HepG2 (cell line): ENCODE measurements around the gene ABHD17C. TPM values are rescaled to one million over a fixed set of nuclear protein-coding genes. Genes with fewer than 3 reads are reported as not detected.
A peak's percentile ranks its signal among the peaks of the same experiment; 100 is the strongest.

ENCODE experiments used
- ATF1 ChIP-seq: IDR thresholded peaks from 2 replicates; pipeline ENCODE4 v1.6.1; 2016; ENCODE audit warnings: mild to moderate bottlenecking, control low read depth
- KDM2A ChIP-seq: sonication (generic); formaldehyde crosslinking; IDR thresholded peaks from 2 replicates; pipeline ENCODE4 v1.4.0; 2020; ENCODE audit warnings: low read depth, missing genetic modification reagents, borderline replicate concordance
- KLF11 ChIP-seq: IDR thresholded peaks from 2 replicates; pipeline ENCODE4 v1.6.1; 2016; ENCODE audit warnings: missing compliant biosample characterization
- MAF1 ChIP-seq: sonication (generic); formaldehyde crosslinking; IDR thresholded peaks from 2 replicates; pipeline ENCODE4 v1.5.0; 2020; ENCODE audit warnings: missing genetic modification reagents, borderline replicate concordance
- PCBP2 ChIP-seq: fragments of 200-400 bp; formaldehyde crosslinking; optimal IDR thresholded peaks from 2 replicates; pipeline ENCODE3; 2018; ENCODE audit warnings: low read length, low read depth; ENCODE audit not compliant: poor library complexity, severe bottlenecking
- PHF5A ChIP-seq: IDR thresholded peaks from one replicate; pipeline ENCODE4 v1.6.1; 2018; ENCODE audit warnings: low read depth, missing genetic modification reagents; ENCODE audit not compliant: unreplicated experiment
- POLR2AphosphoS2 ChIP-seq: IDR thresholded peaks from 2 replicates; pipeline ENCODE4 v1.6.1; 2011; ENCODE audit warnings: low read depth, low read length, improper control_type of control experiment
- RCOR2 ChIP-seq: IDR thresholded peaks from 2 replicates; pipeline ENCODE4 v1.6.1; 2016; ENCODE audit warnings: missing biosample characterization, missing genetic modification reagents
- TRIM24 ChIP-seq: sonication (generic); formaldehyde crosslinking; IDR thresholded peaks from 2 replicates; pipeline ENCODE4 v1.8.0; 2022; ENCODE audit warnings: mild to moderate bottlenecking, missing genetic modification reagents
- ZNF256 ChIP-seq: sonication (generic); formaldehyde crosslinking; conservative IDR thresholded peaks from 2 replicates; pipeline ENCODE4 v1.4.0; 2020; ENCODE audit warnings: missing genetic modification reagents
- ZNF501 ChIP-seq: sonication (generic); formaldehyde crosslinking; IDR thresholded peaks from 2 replicates; pipeline ENCODE4 v1.5.1; 2020; ENCODE audit warnings: mild to moderate bottlenecking, moderate library complexity, missing genetic modification reagents
- polyA plus RNA-seq, 8 experiments: library from polyadenylated mRNA; depleted of rRNA in 3 of 8; stranded (reverse) in 7 of 8; unstranded in 1 of 8; fragments of >200 nt; fragmentation: Illumina TruSeq in 4 of 8; extraction: Trizol in 4 of 8; gene quantifications; 2 replicates each; pipeline versions ENCODE4 v1.2.1 to v1.2.3, GENCODE V29; 2011 to 2016; ENCODE audit warnings: low read depth in 4 of 8, missing spikeins in 1 of 8, mixed read lengths in 1 of 8; ENCODE audit not compliant: insufficient read depth in 1 of 8
- total RNA-seq, 5 experiments: library from RNA; depleted of rRNA; stranded (reverse); fragments of >200 nt; fragmentation: Illumina TruSeq; extraction: Trizol; gene quantifications; 2 replicates each; pipeline ENCODE4 v1.2.3, GENCODE V29; 2016; ENCODE audit warnings: low read depth in 1 of 5
- TF ChIP-seq, protein P1 (sequence below), 2 experiments: fragments of 450-650 bp in 1 of 2; sonication (generic) in 1 of 2; formaldehyde crosslinking in 1 of 2; IDR thresholded peaks; 2 replicates each; pipeline versions ENCODE4 v1.6.1 to v1.8.0; 2016 to 2022; ENCODE audit warnings: antibody characterized with exemption in 1 of 2, mild to moderate bottlenecking in 1 of 2, missing genetic modification reagents in 1 of 2
- TF ChIP-seq, protein P2 (sequence below): sonication (generic); formaldehyde crosslinking; IDR thresholded peaks from 2 replicates; pipeline ENCODE4 v1.8.0; 2022; ENCODE audit warnings: mild to moderate bottlenecking, missing genetic modification reagents; ENCODE audit not compliant: insufficient replicate concordance
- TF ChIP-seq, protein P3 (sequence below): sonication (generic); formaldehyde crosslinking; IDR thresholded peaks from 2 replicates; pipeline ENCODE4 v1.4.0; 2020; ENCODE audit warnings: mild to moderate bottlenecking, missing genetic modification reagents

ABHD17C gene
- total and polyA plus RNA-seq, 2 of the 13 experiments (the other 11 are each of a cell fraction or from before 2014, with no cell fraction given): 2.9 to 3.9 TPM

DNA sequence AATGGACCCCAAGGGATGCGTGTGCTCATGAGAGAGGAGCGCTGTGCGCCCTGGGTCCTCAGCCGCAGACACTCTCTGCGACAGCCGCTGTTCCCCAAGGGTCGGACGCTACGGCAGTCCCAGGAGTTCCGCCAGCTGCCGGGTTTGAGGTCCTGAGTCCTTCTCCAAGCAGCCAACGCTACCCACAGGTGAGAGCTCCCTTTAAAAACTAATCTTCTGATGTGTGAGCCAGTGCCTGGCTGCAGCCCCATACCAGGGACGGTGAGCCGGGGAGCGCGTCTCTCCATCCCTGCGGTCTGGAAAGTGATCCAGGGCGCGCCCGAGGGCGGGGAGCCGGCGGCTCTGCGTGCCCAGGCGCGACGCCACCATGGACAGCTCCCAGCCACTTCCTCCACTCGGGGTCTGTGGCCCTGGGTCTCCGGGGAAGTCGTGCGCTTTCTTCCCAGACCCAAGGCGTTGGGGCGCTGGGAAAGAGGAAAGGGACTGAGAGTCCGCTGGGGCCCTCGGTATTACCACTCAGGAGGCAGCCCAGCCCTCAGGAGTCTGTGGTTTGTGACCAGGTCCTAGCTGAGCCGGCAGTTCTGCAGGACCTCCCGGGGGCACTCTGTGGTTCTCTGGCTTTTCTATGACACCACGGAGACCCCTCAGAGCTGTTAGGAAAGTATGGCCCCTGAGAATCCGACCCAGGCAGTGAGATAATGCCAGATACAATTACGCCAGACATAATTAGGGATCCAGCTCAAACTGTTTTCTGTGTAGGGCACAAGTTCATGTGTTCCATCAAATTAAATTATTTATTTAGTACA, 85.5 kb downstream of the ABHD17C start (continued):
- TF ChIP-seq, protein P1, sequence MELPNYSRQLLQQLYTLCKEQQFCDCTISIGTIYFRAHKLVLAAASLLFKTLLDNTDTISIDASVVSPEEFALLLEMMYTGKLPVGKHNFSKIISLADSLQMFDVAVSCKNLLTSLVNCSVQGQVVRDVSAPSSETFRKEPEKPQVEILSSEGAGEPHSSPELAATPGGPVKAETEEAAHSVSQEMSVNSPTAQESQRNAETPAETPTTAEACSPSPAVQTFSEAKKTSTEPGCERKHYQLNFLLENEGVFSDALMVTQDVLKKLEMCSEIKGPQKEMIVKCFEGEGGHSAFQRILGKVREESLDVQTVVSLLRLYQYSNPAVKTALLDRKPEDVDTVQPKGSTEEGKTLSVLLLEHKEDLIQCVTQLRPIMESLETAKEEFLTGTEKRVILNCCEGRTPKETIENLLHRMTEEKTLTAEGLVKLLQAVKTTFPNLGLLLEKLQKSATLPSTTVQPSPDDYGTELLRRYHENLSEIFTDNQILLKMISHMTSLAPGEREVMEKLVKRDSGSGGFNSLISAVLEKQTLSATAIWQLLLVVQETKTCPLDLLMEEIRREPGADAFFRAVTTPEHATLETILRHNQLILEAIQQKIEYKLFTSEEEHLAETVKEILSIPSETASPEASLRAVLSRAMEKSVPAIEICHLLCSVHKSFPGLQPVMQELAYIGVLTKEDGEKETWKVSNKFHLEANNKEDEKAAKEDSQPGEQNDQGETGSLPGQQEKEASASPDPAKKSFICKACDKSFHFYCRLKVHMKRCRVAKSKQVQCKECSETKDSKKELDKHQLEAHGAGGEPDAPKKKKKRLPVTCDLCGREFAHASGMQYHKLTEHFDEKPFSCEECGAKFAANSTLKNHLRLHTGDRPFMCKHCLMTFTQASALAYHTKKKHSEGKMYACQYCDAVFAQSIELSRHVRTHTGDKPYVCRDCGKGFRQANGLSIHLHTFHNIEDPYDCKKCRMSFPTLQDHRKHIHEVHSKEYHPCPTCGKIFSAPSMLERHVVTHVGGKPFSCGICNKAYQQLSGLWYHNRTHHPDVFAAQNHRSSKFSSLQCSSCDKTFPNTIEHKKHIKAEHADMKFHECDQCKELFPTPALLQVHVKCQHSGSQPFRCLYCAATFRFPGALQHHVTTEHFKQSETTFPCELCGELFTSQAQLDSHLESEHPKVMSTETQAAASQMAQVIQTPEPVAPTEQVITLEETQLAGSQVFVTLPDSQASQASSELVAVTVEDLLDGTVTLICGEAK (IDR thresholded peaks at IDR 0.05): no peak
- TF ChIP-seq, protein P1 (CRISPR knock-in tag; IDR thresholded peaks at IDR 0.05): peak; percentile 72; the same call in 1 of the 2 replicates
- TF ChIP-seq ZNF256 (CRISPR knock-in tag): peak; percentile 97
- TF ChIP-seq KDM2A: peak; percentile 92
- TF ChIP-seq PHF5A (CRISPR knock-in tag): no peak
- TF ChIP-seq PCBP2: no peak
- peak; percentile 88; the same call in 1 of the 2 replicates for TF ChIP-seq MAF1
- TF ChIP-seq, protein P2, sequence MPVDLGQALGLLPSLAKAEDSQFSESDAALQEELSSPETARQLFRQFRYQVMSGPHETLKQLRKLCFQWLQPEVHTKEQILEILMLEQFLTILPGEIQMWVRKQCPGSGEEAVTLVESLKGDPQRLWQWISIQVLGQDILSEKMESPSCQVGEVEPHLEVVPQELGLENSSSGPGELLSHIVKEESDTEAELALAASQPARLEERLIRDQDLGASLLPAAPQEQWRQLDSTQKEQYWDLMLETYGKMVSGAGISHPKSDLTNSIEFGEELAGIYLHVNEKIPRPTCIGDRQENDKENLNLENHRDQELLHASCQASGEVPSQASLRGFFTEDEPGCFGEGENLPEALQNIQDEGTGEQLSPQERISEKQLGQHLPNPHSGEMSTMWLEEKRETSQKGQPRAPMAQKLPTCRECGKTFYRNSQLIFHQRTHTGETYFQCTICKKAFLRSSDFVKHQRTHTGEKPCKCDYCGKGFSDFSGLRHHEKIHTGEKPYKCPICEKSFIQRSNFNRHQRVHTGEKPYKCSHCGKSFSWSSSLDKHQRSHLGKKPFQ (CRISPR knock-in tag): no peak
- no peak for TF ChIP-seq ATF1 (CRISPR knock-in tag)
- TF ChIP-seq, protein P3, sequence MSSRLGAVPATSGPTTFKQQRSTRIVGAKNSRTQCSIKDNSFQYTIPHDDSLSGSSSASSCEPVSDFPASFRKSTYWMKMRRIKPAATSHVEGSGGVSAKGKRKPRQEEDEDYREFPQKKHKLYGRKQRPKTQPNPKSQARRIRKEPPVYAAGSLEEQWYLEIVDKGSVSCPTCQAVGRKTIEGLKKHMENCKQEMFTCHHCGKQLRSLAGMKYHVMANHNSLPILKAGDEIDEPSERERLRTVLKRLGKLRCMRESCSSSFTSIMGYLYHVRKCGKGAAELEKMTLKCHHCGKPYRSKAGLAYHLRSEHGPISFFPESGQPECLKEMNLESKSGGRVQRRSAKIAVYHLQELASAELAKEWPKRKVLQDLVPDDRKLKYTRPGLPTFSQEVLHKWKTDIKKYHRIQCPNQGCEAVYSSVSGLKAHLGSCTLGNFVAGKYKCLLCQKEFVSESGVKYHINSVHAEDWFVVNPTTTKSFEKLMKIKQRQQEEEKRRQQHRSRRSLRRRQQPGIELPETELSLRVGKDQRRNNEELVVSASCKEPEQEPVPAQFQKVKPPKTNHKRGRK (CRISPR knock-in tag): no peak
- TF ChIP-seq KLF11 (CRISPR knock-in tag): peak; percentile 97
- no peak for TF ChIP-seq POLR2AphosphoS2
- TF ChIP-seq RCOR2 (CRISPR knock-in tag): no peak
- no peak for TF ChIP-seq TRIM24 (CRISPR knock-in tag)
- TF ChIP-seq ZNF501 (CRISPR knock-in tag): peak; percentile 83
